Mucosa of descending colon (tissue), 3 donors: ENCODE results near the gene RGS7. TPM values are rescaled to one million over a fixed set of nuclear protein-coding genes. Genes with fewer than 3 reads are reported as not detected.

Experiments
- ATAC-seq: fragments of 200-7000 bp; cut with Tn5 transposase; one replicate; pipeline ENCODE4 v1.9.1; 2020; ENCODE audit warnings: mild to moderate bottlenecking, moderate library complexity
- DNase-seq, 3 donors: peaks; one replicate each; pipeline ENCODE4 v3.0.0-alpha.2; 2020
- H3K36me3 ChIP-seq: fragments of 200-600 bp; one replicate; pipeline ENCODE4 v1.8.0; 2021; ENCODE audit warnings: low read depth, mild to moderate bottlenecking
- H3K4me1 ChIP-seq: fragments of 200-600 bp; one replicate; pipeline ENCODE4 v1.8.0; 2021; ENCODE audit warnings: low read depth, mild to moderate bottlenecking
- H3K4me3 ChIP-seq: fragments of 200-600 bp; one replicate; pipeline ENCODE4 v1.8.0; 2021; ENCODE audit warnings: mild to moderate bottlenecking
- H3K9me3 ChIP-seq: fragments of 200-600 bp; one replicate; pipeline ENCODE4 v1.8.0; 2021; ENCODE audit warnings: mild to moderate bottlenecking
- CTCF ChIP-seq: fragments of 200-600 bp; IDR thresholded peaks from one replicate; pipeline ENCODE4 v1.8.0; 2022; ENCODE audit warnings: antibody characterized with exemption, mild to moderate bottlenecking
- intact Hi-C, 2 donors: fragments of 100-400 bp; cut with DNase I in 1 of 2; cut with micrococcal nuclease in 1 of 2; formaldehyde crosslinking; loops; one replicate each; pipeline versions ENCODE4 v1.11.0 to v1.11.1; 2022; cut with DNase I, micrococcal nuclease
- total RNA-seq, 3 donors: library from RNA; stranded (reverse); fragmentation: NEBNext Ultra II Directional in 2 of 3; extraction: Animal tissue kit (Norgen Biotek cat#: 25700) in 2 of 3; gene quantifications; one replicate each; pipeline versions ENCODE4 v1.2.1 to v1.2.4, GENCODE V29; 2021 to 2023
- donor health status: DM: no; HTN: no; CAD: no; lungs with moderate emphysema.
- donor health status: DM: no; HTN: no; CAD: no.
- donor health status: DM: no; HTN: yes; CAD: no.

RGS7 gene
- total RNA-seq, 3 donors from 2014 or later = 0.51 TPM; not detected in 2

- H3K4me1 ChIP-seq = no peaks in the 10 kb centered on the region
- TF ChIP-seq CTCF = no peak
- DNase-seq (no peak), ATAC-seq (no peak)
- no peaks in the 10 kb centered on the region for H3K36me3 ChIP-seq
- H3K4me3 ChIP-seq = no peak overlapping the region
- intact Hi-C loops = no loop called here
- no peaks in the 10 kb centered on the region for H3K9me3 ChIP-seq
These were observed 33.5 kb upstream of the RGS7 start for GRCh38 chr1:241390526-241390925.

- ATAC-seq (no peak), DNase-seq (no peak)
- Histone ChIP-seq H3K4me3 (no peak overlapping the region), H3K4me1 (no peaks in the 10 kb centered on the region), H3K9me3 (no peaks in the 10 kb centered on the region), H3K36me3 (no peaks in the 10 kb centered on the region)
- TF ChIP-seq CTCF = no peak
- intact Hi-C loops = no loop called here
These were observed 32.4 kb upstream of the RGS7 start for GRCh38 chr1:241389400-241389799.

GRCh38 chr1:241387216-241387615, 30.2 kb upstream of the RGS7 start:
- Histone ChIP-seq H3K36me3 (no peaks in the 10 kb centered on the region), H3K4me3 (no peak overlapping the region), H3K4me1 (no peaks in the 10 kb centered on the region), H3K9me3 (no peaks in the 10 kb centered on the region)
- no peak for DNase-seq
- no peak for ATAC-seq
- intact Hi-C loops = no loop called here
- no peak for TF ChIP-seq CTCF

GRCh38 chr1:241376701-241377100, 19.7 kb upstream of the RGS7 start:
- ATAC-seq = no peak
- intact Hi-C loops = no loop called here
- no peaks in the 10 kb centered on the region for H3K36me3 ChIP-seq
- no peaks in the 10 kb centered on the region for H3K4me1 ChIP-seq
- no peaks in the 10 kb centered on the region for H3K9me3 ChIP-seq
- H3K4me3 ChIP-seq = no peak overlapping the region
- TF ChIP-seq CTCF = no peak
- DNase-seq = no peak

GRCh38 chr1:241375886-241376285, 18.9 kb upstream of the RGS7 start:
- no peak overlapping the region for H3K4me3 ChIP-seq
- TF ChIP-seq CTCF = no peak
- H3K9me3 ChIP-seq = no peaks in the 10 kb centered on the region
- ATAC-seq (no peak), DNase-seq (no peak)
- no peaks in the 10 kb centered on the region for H3K36me3 ChIP-seq
- intact Hi-C loops = no loop called here
- no peaks in the 10 kb centered on the region for H3K4me1 ChIP-seq

GRCh38 chr1:241366196-241366595, 9.2 kb upstream of the RGS7 start:
- Histone ChIP-seq H3K4me3 (no peak overlapping the region), H3K36me3 (no peaks in the 10 kb centered on the region), H3K9me3 (no peaks in the 10 kb centered on the region), H3K4me1 (no peaks in the 10 kb centered on the region)
- TF ChIP-seq CTCF = no peak
- no peak for DNase-seq
- intact Hi-C loops = no loop called here
- ATAC-seq = no peak
